HEK293 (cell line): ENCODE data around the gene EPS8.

ENCODE experiments used
- CTCF ChIP-seq: fragments of 450-650 bp; formaldehyde crosslinking; IDR thresholded peaks from 2 replicates; pipeline ENCODE4 v1.5.1; 2016; ENCODE audit warnings: missing biosample characterization, missing genetic modification characterization
- ZFP37 ChIP-seq: fragments of 450-650 bp; formaldehyde crosslinking; IDR thresholded peaks from 2 replicates; pipeline ENCODE4 v1.5.1; 2016; ENCODE audit warnings: missing biosample characterization, missing genetic modification characterization
- ZNF202 ChIP-seq: fragments of 450-650 bp; formaldehyde crosslinking; IDR thresholded peaks from 2 replicates; pipeline ENCODE4 v1.5.1; 2016; ENCODE audit warnings: missing biosample characterization, missing genetic modification characterization, borderline replicate concordance
- ZNF626 ChIP-seq: fragments of 450-650 bp; sonication (Bioruptor Pico); formaldehyde crosslinking; IDR thresholded peaks from 2 replicates; pipeline ENCODE4 v1.5.1; 2018; ENCODE audit warnings: missing biosample characterization, missing genetic modification characterization, inconsistent platforms

- TF ChIP-seq CTCF (tag by site-specific recombination) (no peak), ZNF202 (tag by site-specific recombination) (no peak), ZFP37 (no peak), ZNF626 (tag by site-specific recombination) (no peak)
These were observed 104.1 kb downstream of the EPS8 start for GRCh38 chr12:15684896-15685658.
